PFSK-1 (cell line): ENCODE measurements around the gene HMMR.

Source experiments
- FOXP2 ChIP-seq: optimal IDR thresholded peaks from 2 replicates; pipeline ENCODE3; 2011; ENCODE audit warnings: borderline replicate concordance, control low read depth, inconsistent platforms; ENCODE audit not compliant: insufficient read depth; ENCODE audit errors: extremely low read length, extremely low read depth
- POLR2AphosphoS5 ChIP-seq: IDR thresholded peaks from 2 replicates; pipeline ENCODE4 v1.6.1; 2012; ENCODE audit warnings: low read depth, mild to moderate bottlenecking, control low read depth, low read length, moderate library complexity
- SIN3A ChIP-seq: IDR thresholded peaks from 2 replicates; pipeline ENCODE4 v1.6.1; 2012; ENCODE audit warnings: mild to moderate bottlenecking, low read length, moderate library complexity, borderline replicate concordance; ENCODE audit not compliant: insufficient read depth

- TF ChIP-seq SIN3A, result no peak
- TF ChIP-seq POLR2AphosphoS5, result no peak
- TF ChIP-seq FOXP2, result no peak
Measured at GRCh38 chr5:163451489-163451888, 8.9 kb upstream of the HMMR start.
